NCI-H146 treated with DMSO at 0.1 percent for 48 hours (cell line): ENCODE measurements around the gene SP4.
A peak's percentile ranks its signal among the peaks of the same experiment; 100 is the strongest.
"Not testable (repeated sequence)": the region's sequence is repeated elsewhere in the genome, so short reads cannot be mapped to it uniquely, and the experiment has no call there.

ENCODE experiments used
- DNase-seq: peaks from one replicate; lab custom pipeline; 2025; ENCODE audit not compliant: unreplicated experiment; lab: John Stamatoyannopoulos, UW

SP4 gene

DNA sequence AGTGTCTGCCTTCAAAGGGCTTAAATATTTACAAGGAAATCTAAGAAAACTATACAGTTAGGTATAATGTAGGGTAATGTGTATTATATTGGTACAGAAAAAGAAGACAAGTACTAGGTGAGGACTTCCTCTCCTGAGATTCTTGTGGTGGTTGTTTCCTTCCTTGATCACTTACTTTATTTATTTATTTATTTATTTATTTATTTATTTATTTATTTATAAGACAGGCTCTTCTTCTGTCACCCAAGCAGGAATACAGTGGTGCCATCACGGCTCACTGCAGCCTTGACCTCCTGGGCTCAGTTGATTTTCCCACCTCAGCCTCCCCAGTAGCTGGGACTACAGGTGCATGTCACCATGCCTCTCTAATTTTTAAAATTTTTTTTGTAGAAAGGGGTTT lies 96.8 kb downstream of the SP4 start:
- no peak for DNase-seq

- DNase-seq: no peak
These were observed 98.1 kb downstream of the SP4 start for GRCh38 chr7:21526007-21526406.

GRCh38 chr7:21526448-21526847 lies 98.6 kb downstream of the SP4 start:
- no peak for DNase-seq

DNA sequence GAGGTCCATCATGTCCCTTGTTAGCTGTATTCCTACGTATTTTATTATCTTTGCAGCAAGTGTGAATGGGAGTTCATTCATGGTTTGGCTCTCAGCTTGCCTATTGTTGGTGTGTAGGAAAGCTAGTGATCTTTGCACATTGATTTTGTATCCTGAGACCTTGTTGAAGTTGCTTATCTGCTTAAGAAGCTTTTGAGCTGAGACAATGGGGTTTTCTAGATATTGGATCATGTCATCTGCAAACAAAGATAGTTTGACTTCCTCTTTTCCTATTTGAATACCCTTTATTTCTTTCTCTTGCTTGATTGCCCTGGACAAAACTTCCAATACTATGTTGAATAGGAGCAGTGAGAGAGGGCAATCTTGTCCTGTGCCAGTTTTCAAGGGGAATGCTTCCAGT lies 104.6 kb downstream of the SP4 start:
- not testable (repeated sequence) for DNase-seq

GRCh38 chr7:21533646-21534045 lies 105.8 kb downstream of the SP4 start:
- not testable (repeated sequence) for DNase-seq

- DNase-seq: not testable (repeated sequence)
These were observed 108.7 kb downstream of the SP4 start for GRCh38 chr7:21536445-21537118.

GRCh38 chr7:21538936-21539495 lies 111.1 kb downstream of the SP4 start:
- DNase-seq: no peak

- peak; percentile 20 for DNase-seq
These were observed 115.1 kb downstream of the SP4 start, which contains the start of gene DNAH11 for GRCh38 chr7:21542891-21543527. DNAH11 (plus strand) TSS chr7:21543039; CDS start chr7:21543246, 207 bp downstream.

GRCh38 chr7:21543528-21544302 lies 115.8 kb downstream of the SP4 start:
- DNase-seq: no peak

- DNase-seq: no peak
These were observed 116.4 kb downstream of the SP4 start for GRCh38 chr7:21544303-21544656.

GRCh38 chr7:21544715-21545114 lies 116.8 kb downstream of the SP4 start:
- DNase-seq: no peak

GRCh38 chr7:21547501-21547900 lies 119.6 kb downstream of the SP4 start:
- no peak for DNase-seq

- no peak for DNase-seq
These were observed 120.6 kb downstream of the SP4 start for GRCh38 chr7:21548491-21548890.

- DNase-seq: no peak
These were observed 122.2 kb downstream of the SP4 start for GRCh38 chr7:21550076-21550475.

DNA sequence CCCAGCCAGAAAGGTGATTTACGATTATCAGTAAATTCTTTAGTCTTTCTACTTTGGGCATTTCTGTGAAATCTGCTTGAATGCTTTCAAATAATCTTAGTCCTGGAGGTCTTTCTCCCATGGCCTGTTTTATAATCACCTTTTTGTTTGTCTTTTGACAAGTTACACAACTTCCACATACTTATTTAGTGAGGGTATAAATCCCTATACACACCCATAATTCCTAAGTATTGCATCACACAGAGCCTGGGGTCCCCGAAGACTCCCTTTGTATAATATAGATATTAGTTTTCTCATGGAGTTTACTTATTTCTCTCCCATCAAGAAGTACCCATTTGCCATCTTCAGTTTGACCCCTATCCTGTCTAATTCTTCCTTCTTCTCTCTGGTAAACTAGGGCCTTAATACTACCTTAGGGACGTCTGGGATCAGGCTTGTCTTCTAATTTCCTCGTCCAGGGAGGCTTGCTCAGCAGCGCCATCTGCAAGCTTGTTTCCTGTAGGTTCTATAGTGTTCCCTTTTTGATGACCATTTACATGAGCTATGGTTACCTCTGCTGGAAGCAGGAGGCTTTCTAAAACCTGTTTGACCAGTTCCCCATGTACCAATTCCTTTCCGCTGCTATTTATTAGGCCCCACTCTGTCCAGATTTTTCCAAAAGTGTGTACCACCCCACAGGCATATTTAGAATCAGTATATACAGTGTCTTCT lies 123.1 kb downstream of the SP4 start:
- DNase-seq: no peak

GRCh38 chr7:21562385-21562784 lies 134.5 kb downstream of the SP4 start:
- no peak for DNase-seq
